Neural crest cell (in vitro differentiated cells): ENCODE measurements around the gene AMMECR1. TPM values are rescaled to one million over a fixed set of nuclear protein-coding genes. Genes with fewer than 3 reads are reported as not detected.

Source experiments
- DNase-seq: peaks from one replicate; pipeline ENCODE4 v3.0.0; 2021; ENCODE audit warnings: low read depth, mixed read lengths, low spot score
- H3K27ac Mint-ChIP-seq: one replicate; pipeline ENCODE4 v1.8.0; 2021; ENCODE audit warnings: mild to moderate bottlenecking, mixed read lengths; ENCODE audit not compliant: unreplicated experiment
- H3K27me3 Mint-ChIP-seq: 2 replicates; pipeline ENCODE4 v1.8.0; 2021; ENCODE audit warnings: low read depth, mild to moderate bottlenecking, mixed read lengths
- H3K36me3 Mint-ChIP-seq: 2 replicates; pipeline ENCODE4 v1.8.0; 2021; ENCODE audit warnings: low read depth, mild to moderate bottlenecking, mixed read lengths
- H3K4me1 Mint-ChIP-seq: 2 replicates; pipeline ENCODE4 v1.8.0; 2021; ENCODE audit warnings: mixed read lengths
- H3K4me3 Mint-ChIP-seq: one replicate; pipeline ENCODE4 v1.8.0; 2021; ENCODE audit warnings: mild to moderate bottlenecking, mixed read lengths
- H3K9me3 Mint-ChIP-seq: 2 replicates; pipeline ENCODE4 v1.8.0; 2021; ENCODE audit warnings: mixed read lengths
- long read RNA-seq: library from polyadenylated mRNA; unstranded; transcript quantifications from one replicate; pipeline ENCODE4 v2.0.0, GENCODE V29; 2020
- total RNA-seq: library from RNA; stranded (reverse); gene quantifications from 2 replicates; pipeline ENCODE4 v1.2.1, GENCODE V29; 2021
- TF ChIP-seq, protein P1 (sequence below): fragments of 200-600 bp; sonication (generic); conservative IDR thresholded peaks from 2 replicates; pipeline ENCODE4 v1.5.0; 2021; ENCODE audit warnings: antibody characterized with exemption, mild to moderate bottlenecking

Gene AMMECR1
- 20.4 and 22.2 TPM in 2 replicates for total RNA-seq
- long read RNA-seq, full-length matches to known transcripts = 40 of 50 reads
- long read RNA-seq, partial matches to known transcripts = 2 of 50 reads
- long read RNA-seq, other reads (novel, unspliced or antisense) = 8 of 50 reads

DNA sequence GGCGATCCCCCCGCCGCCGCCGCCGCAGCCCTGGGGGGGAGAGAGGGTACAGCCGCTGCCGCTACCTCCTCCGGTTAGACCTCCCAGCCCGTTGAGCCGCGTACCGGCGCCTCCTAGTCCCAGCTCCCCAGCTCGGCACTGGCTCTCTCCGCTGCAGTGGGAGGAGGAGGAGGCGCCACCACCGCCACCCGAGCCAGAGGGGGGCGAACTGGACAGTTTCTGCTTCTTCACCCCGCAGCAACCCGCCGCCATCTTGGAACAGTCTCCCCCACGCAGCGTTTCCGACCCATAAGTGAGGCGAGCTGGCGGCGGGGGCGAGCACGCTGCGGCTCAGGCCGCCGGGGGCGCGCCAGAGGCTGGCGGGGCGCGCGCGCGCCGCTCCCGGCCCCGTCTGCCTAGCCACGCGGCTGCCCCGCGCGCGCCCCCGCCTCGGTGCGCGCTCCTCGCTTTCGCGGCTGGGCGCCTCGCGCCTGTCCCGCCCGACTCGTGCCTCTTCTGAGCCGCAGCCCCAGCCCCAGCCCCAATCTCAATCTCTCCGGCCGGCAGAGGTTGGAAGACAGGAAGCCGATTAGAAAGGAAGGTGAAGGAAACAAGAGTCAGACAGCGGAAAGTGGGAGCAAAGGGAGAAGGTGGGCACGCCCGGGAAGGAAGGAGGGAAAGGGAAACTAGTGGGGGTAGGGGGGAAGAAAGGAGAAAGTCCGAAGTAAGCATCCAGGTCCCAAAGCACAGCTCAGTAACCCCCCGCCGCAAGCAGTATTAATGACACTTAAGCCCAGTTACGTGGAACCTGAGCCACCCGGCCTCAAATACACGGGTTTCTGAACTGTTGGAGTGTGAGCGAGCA, at the start of gene AMMECR1:
Gene AMMECR1, minus strand, starts transcription at position 266 of the 844 bp plus-strand sequence. Its CDS starts 14 bp downstream, at position 252.
- H3K27ac Mint-ChIP-seq = peak within 1 kb of the TSS; percentile 96
- no peaks in the 10 kb centered on the region for H3K36me3 Mint-ChIP-seq
- peaks cover 30% of the 10 kb centered on the region for H3K4me1 Mint-ChIP-seq
- TF ChIP-seq, protein P1, sequence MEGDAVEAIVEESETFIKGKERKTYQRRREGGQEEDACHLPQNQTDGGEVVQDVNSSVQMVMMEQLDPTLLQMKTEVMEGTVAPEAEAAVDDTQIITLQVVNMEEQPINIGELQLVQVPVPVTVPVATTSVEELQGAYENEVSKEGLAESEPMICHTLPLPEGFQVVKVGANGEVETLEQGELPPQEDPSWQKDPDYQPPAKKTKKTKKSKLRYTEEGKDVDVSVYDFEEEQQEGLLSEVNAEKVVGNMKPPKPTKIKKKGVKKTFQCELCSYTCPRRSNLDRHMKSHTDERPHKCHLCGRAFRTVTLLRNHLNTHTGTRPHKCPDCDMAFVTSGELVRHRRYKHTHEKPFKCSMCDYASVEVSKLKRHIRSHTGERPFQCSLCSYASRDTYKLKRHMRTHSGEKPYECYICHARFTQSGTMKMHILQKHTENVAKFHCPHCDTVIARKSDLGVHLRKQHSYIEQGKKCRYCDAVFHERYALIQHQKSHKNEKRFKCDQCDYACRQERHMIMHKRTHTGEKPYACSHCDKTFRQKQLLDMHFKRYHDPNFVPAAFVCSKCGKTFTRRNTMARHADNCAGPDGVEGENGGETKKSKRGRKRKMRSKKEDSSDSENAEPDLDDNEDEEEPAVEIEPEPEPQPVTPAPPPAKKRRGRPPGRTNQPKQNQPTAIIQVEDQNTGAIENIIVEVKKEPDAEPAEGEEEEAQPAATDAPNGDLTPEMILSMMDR = peak; percentile 7
- peak; percentile 70 for DNase-seq
- H3K9me3 Mint-ChIP-seq = no peaks in the 10 kb centered on the region
- H3K4me3 Mint-ChIP-seq = peak within 1 kb of the TSS; percentile 98
- peaks cover 43% of the 10 kb centered on the region for H3K27me3 Mint-ChIP-seq

DNA sequence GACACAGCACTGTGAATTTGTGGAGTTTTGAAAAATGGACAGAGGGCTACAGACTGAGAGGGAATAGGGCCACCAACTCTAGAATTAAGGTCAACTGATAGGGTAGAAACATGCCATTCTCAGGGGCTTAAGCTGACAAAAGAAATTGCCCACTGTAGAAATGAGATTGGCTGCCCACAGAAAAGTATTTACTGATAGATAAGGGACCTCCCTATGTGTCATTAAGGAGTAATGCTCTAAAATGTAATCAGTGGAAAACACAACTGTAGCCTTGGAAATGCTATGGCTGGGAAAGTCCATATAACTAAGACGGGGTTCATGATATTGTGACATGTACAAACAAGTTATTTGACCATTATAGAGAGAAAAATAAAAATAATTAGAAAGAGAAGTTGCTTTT, 45.4 kb upstream of the AMMECR1 start:
- H3K4me3 Mint-ChIP-seq = no peak overlapping the region
- H3K36me3 Mint-ChIP-seq = no peaks in the 10 kb centered on the region
- H3K27ac Mint-ChIP-seq = no peak overlapping the region
- TF ChIP-seq, protein P1 = no peak
- no peaks in the 10 kb centered on the region for H3K27me3 Mint-ChIP-seq
- DNase-seq = no peak
- H3K4me1 Mint-ChIP-seq = no peaks in the 10 kb centered on the region
- H3K9me3 Mint-ChIP-seq = no peaks in the 10 kb centered on the region

DNA sequence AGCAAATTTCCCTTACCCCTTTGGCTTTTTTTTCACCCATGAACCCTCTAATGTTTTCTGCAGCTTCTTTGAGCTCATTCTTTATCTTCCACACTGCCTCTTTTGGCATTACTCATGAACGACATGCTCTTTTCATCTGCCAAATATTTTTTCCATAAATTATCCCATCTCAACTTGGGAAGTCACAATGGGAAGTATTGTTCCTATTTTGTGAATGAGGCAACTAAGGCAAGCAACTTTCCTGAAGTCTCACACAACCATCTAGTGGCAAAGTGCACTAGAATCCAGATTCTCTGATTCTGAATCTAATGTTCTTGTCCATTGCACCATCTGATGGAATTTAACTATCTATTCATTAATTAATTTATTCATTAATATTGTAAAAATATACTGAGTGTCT, 41.4 kb upstream of the AMMECR1 start:
- Mint-ChIP-seq H3K4me3 (no peak overlapping the region), H3K4me1 (no peaks in the 10 kb centered on the region), H3K36me3 (no peaks in the 10 kb centered on the region), H3K27ac (no peak overlapping the region), H3K27me3 (no peaks in the 10 kb centered on the region), H3K9me3 (peaks cover 5% of the 10 kb centered on the region)
- DNase-seq = no peak
- TF ChIP-seq, protein P1 = no peak

DNA sequence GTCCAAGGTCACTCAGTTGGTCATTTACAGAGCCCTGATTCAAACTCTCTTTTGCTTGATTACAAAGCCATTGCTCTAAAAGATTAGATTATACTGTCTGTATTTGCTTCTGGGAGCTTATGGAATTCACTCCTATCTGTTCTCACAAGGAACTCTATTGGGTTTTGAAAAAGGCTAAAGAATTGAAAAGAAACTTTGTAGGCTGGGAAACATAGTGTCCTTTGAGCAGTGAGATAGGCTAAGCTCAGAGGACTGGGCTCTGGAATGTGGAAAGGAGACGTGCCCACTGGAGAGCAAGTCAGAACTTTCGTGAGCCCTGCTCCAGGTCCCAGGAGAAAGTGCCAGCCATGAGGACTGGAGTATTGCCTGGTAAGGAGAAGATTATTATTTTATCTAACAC, 40.7 kb upstream of the AMMECR1 start, which contains the start of gene RTL9:
Gene RTL9, plus strand, starts transcription at position 301 of the 400 bp plus-strand sequence. CDS start 91,770 bp downstream, outside the sequence.
- TF ChIP-seq, protein P1 = no peak
- DNase-seq = no peak
- H3K4me3 Mint-ChIP-seq = no peak within 1 kb of the TSS

DNA sequence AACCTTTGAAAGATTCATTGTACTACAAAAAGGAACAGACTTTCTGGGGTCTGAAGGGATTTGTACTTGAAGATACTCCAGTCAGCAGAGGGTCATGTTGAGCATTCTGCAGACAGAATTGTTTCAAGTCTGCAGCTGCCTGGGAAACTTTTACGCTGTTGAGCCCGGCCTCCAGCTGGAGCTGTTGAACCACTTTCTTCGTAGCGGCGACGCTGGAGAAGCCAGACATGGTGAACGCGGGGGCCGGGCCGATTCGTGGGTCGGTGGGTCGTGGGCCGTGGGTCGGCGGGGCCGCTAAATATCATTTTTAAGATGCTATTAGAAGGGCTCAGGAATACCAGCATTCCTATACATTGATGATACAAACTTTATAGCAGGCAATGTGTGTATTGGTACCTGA, 28.8 kb upstream of the AMMECR1 start:
- no peak for DNase-seq
- Mint-ChIP-seq H3K4me1 (peaks cover 5% of the 10 kb centered on the region), H3K36me3 (no peaks in the 10 kb centered on the region), H3K27me3 (no peaks in the 10 kb centered on the region), H3K9me3 (no peaks in the 10 kb centered on the region), H3K27ac (no peak overlapping the region), H3K4me3 (no peak overlapping the region)
- TF ChIP-seq, protein P1 = no peak

More for the DNA sequence above, 40.7 kb upstream of the AMMECR1 start, which contains the start of gene RTL9:
- Mint-ChIP-seq H3K4me1 (no peaks in the 10 kb centered on the region), H3K36me3 (no peaks in the 10 kb centered on the region), H3K9me3 (peaks cover 5% of the 10 kb centered on the region), H3K27me3 (no peaks in the 10 kb centered on the region), H3K27ac (no peak within 1 kb of the TSS)
